HepG2 (cell line): ENCODE results near the gene LINGO3. TPM values are rescaled to one million over a fixed set of nuclear protein-coding genes. Genes with fewer than 3 reads are reported as not detected.
A peak's percentile ranks its signal among the peaks of the same experiment; 100 is the strongest.

Experiments used
- ARID5B ChIP-seq: IDR thresholded peaks from 2 replicates; pipeline ENCODE4 v1.4.0; 2020; ENCODE audit warnings: mild to moderate bottlenecking, missing genetic modification reagents
- E2F5 ChIP-seq: sonication (generic); formaldehyde crosslinking; conservative IDR thresholded peaks from 2 replicates; pipeline ENCODE4 v1.4.0; 2020; ENCODE audit warnings: missing genetic modification reagents
- HIVEP1 ChIP-seq: sonication (generic); formaldehyde crosslinking; IDR thresholded peaks from 2 replicates; pipeline ENCODE4 v1.4.0; 2020; ENCODE audit warnings: mild to moderate bottlenecking, missing genetic modification reagents
- KDM6A ChIP-seq: IDR thresholded peaks from 2 replicates; pipeline ENCODE4 v1.6.1; 2016; ENCODE audit warnings: low read depth
- MNT ChIP-seq: fragments of 450-650 bp; IDR thresholded peaks from 2 replicates; pipeline ENCODE4 v1.6.1; 2016
- MTERF4 ChIP-seq: sonication (generic); formaldehyde crosslinking; IDR thresholded peaks from 2 replicates; pipeline ENCODE4 v1.8.0; 2023; ENCODE audit warnings: mild to moderate bottlenecking, missing genetic modification reagents
- PRDM4 ChIP-seq: sonication (generic); formaldehyde crosslinking; IDR thresholded peaks from 2 replicates; pipeline ENCODE4 v1.9.0; 2021; ENCODE audit warnings: missing genetic modification reagents, borderline replicate concordance
- ZFP82 ChIP-seq: sonication (generic); formaldehyde crosslinking; IDR thresholded peaks from 2 replicates; pipeline ENCODE4 v1.5.1; 2020; ENCODE audit warnings: mild to moderate bottlenecking, missing genetic modification reagents, borderline replicate concordance
- ZNF136 ChIP-seq: sonication (generic); formaldehyde crosslinking; IDR thresholded peaks from 2 replicates; pipeline ENCODE4 v1.8.1; 2022; ENCODE audit warnings: low read depth, mild to moderate bottlenecking, moderate library complexity, missing genetic modification reagents
- ZNF142 ChIP-seq: sonication (generic); formaldehyde crosslinking; IDR thresholded peaks from 2 replicates; pipeline ENCODE4 v1.4.0; 2020; ENCODE audit warnings: missing genetic modification reagents
- ZNF143 ChIP-seq: sonication (generic); formaldehyde crosslinking; IDR thresholded peaks from 2 replicates; pipeline ENCODE4 v1.4.0; 2020; ENCODE audit warnings: missing genetic modification reagents
- polyA plus RNA-seq, 8 experiments: library from polyadenylated mRNA; depleted of rRNA in 3 of 8; stranded (reverse) in 7 of 8; unstranded in 1 of 8; fragments of >200 nt; fragmentation: Illumina TruSeq in 4 of 8; extraction: Trizol in 4 of 8; gene quantifications; 2 replicates each; pipeline versions ENCODE4 v1.2.1 to v1.2.3, GENCODE V29; 2011 to 2016; ENCODE audit warnings: low read depth in 4 of 8, missing spikeins in 1 of 8, mixed read lengths in 1 of 8; ENCODE audit not compliant: insufficient read depth in 1 of 8
- total RNA-seq, 5 experiments: library from RNA; depleted of rRNA; stranded (reverse); fragments of >200 nt; fragmentation: Illumina TruSeq; extraction: Trizol; gene quantifications; 2 replicates each; pipeline ENCODE4 v1.2.3, GENCODE V29; 2016; ENCODE audit warnings: low read depth in 1 of 5

The LINGO3 gene
- total and polyA plus RNA-seq, 2 of the 13 experiments (the other 11 are each of a cell fraction or from before 2014, with no cell fraction given): not detected

- TF ChIP-seq ZNF142: no peak
- TF ChIP-seq MNT: peak; percentile 73
- TF ChIP-seq ARID5B (CRISPR knock-in tag): peak; percentile 38; the same call in 1 of the 2 replicates
- TF ChIP-seq HIVEP1: peak; percentile 47
- TF ChIP-seq E2F5 (CRISPR knock-in tag): peak; percentile 61; the same call in 1 of the 2 replicates
- no peak for TF ChIP-seq ZNF136
- no peak for TF ChIP-seq PRDM4 (CRISPR knock-in tag)
- peak; percentile 80; the same call in 1 of the 2 replicates for TF ChIP-seq ZFP82 (CRISPR knock-in tag)
- peak; percentile 87 for TF ChIP-seq ZNF143
- TF ChIP-seq KDM6A (CRISPR knock-in tag): no peak
- TF ChIP-seq MTERF4 (CRISPR knock-in tag): no peak
Observed at GRCh38 chr19:2269244-2270156, 38.5 kb downstream of the LINGO3 start (continued).
